NCI-H2196 treated with DMSO at 0.1 percent for 48 hours (cell line): Measurements from ENCODE around the gene PCDH18.
"Not testable (repeated sequence)": the region's sequence is repeated elsewhere in the genome, so short reads cannot be mapped to it uniquely, and the experiment has no call there.

ENCODE experiments used
- DNase-seq: peaks from one replicate; lab custom pipeline; 2025; ENCODE audit not compliant: unreplicated experiment; lab: John Stamatoyannopoulos, UW

The PCDH18 gene

GRCh38 chr4:137531168-137531985 lies 917 bp downstream of the PCDH18 start:
- DNase-seq = no peak

- DNase-seq = no peak
Measured at GRCh38 chr4:137530176-137530575, 2.1 kb downstream of the PCDH18 start.

- no peak for DNase-seq
Measured at GRCh38 chr4:137529432-137529831, 2.9 kb downstream of the PCDH18 start.

- no peak for DNase-seq
Measured at GRCh38 chr4:137528673-137529072, 3.6 kb downstream of the PCDH18 start.

- no peak for DNase-seq
Measured at GRCh38 chr4:137526681-137527080, 5.6 kb downstream of the PCDH18 start.

- DNase-seq = no peak
Measured at GRCh38 chr4:137524725-137525369, 7.4 kb downstream of the PCDH18 start.

GRCh38 chr4:137523329-137523728 lies 9.0 kb downstream of the PCDH18 start:
- DNase-seq = no peak

GRCh38 chr4:137521053-137521452 lies 11.2 kb downstream of the PCDH18 start:
- DNase-seq = no peak

GRCh38 chr4:137519406-137519805 lies 12.9 kb downstream of the PCDH18 start:
- no peak for DNase-seq

- not testable (repeated sequence) for DNase-seq
Measured at GRCh38 chr4:137517323-137517722, 15.0 kb downstream of the PCDH18 start.

GRCh38 chr4:137514406-137515111 lies 17.7 kb downstream of the PCDH18 start:
- DNase-seq = no peak

- no peak for DNase-seq
Measured at GRCh38 chr4:137510557-137511265, 21.6 kb downstream of the PCDH18 start.

- no peak for DNase-seq
Measured at GRCh38 chr4:137509855-137510282, 22.4 kb downstream of the PCDH18 start.

- DNase-seq = no peak
Measured at GRCh38 chr4:137502339-137503129, 29.8 kb downstream of the PCDH18 start.

- not testable (repeated sequence) for DNase-seq
Measured at GRCh38 chr4:137496267-137496666, 36.0 kb downstream of the PCDH18 start.

- no peak for DNase-seq
Measured at GRCh38 chr4:137495578-137495977, 36.7 kb downstream of the PCDH18 start.

- not testable (repeated sequence) for DNase-seq
Measured at GRCh38 chr4:137483313-137483959, 48.9 kb downstream of the PCDH18 start.

GRCh38 chr4:137479657-137480056 lies 52.6 kb downstream of the PCDH18 start:
- DNase-seq = not testable (repeated sequence)

GRCh38 chr4:137476345-137476744 lies 55.9 kb downstream of the PCDH18 start:
- DNase-seq = no peak
